Activated CD8-positive, alpha-beta memory T cell treated with anti-CD3 and anti-CD28 coated beads for 4 hours (primary cell): Measurements from ENCODE around the gene SPOP.

Source experiments
- DNase-seq, 2 donors: peaks; one replicate each; pipeline ENCODE4 v3.0.0-alpha.2; 2020; ENCODE audit warnings: low read depth in 2 of 2

Gene SPOP

GRCh38 chr17:49613182-49613800 lies 64.6 kb downstream of the SPOP start:
- no peak for DNase-seq

- DNase-seq = no peak
Observed at GRCh38 chr17:49612726-49613125, 65.2 kb downstream of the SPOP start.

- no peak for DNase-seq
Observed at GRCh38 chr17:49610883-49611584, 66.9 kb downstream of the SPOP start.

GRCh38 chr17:49604314-49604869 lies 73.5 kb downstream of the SPOP start:
- no peak for DNase-seq

GRCh38 chr17:49603720-49604119 lies 74.2 kb downstream of the SPOP start:
- DNase-seq = no peak

- no peak for DNase-seq
Observed at GRCh38 chr17:49603238-49603637, 74.7 kb downstream of the SPOP start.

GRCh38 chr17:49602783-49603182 lies 75.1 kb downstream of the SPOP start:
- DNase-seq = no peak

GRCh38 chr17:49600949-49601348 lies 76.9 kb downstream of the SPOP start:
- no peak for DNase-seq

- DNase-seq = no peak
Observed at GRCh38 chr17:49598918-49599317, 79.0 kb downstream of the SPOP start.

GRCh38 chr17:49597928-49598655 lies 79.8 kb downstream of the SPOP start:
- DNase-seq = no peak

GRCh38 chr17:49597436-49597835 lies 80.5 kb downstream of the SPOP start:
- no peak for DNase-seq

GRCh38 chr17:49596613-49597244 lies 81.2 kb downstream of the SPOP start:
- DNase-seq = no peak

GRCh38 chr17:49595980-49596379 lies 81.9 kb downstream of the SPOP start:
- DNase-seq = no peak

- DNase-seq = no peak
Observed at GRCh38 chr17:49595328-49595727, 82.6 kb downstream of the SPOP start.

- DNase-seq = no peak
Observed at GRCh38 chr17:49592263-49592662, 85.6 kb downstream of the SPOP start.

GRCh38 chr17:49590874-49591273 lies 87.0 kb downstream of the SPOP start:
- DNase-seq = no peak

GRCh38 chr17:49589577-49589927 lies 88.3 kb downstream of the SPOP start:
- DNase-seq = no peak

GRCh38 chr17:49588726-49589576 lies 88.9 kb downstream of the SPOP start:
- no peak for DNase-seq

GRCh38 chr17:49588312-49588711 lies 89.6 kb downstream of the SPOP start:
- no peak for DNase-seq

- DNase-seq = no peak
Observed at GRCh38 chr17:49587366-49588073, 90.4 kb downstream of the SPOP start.
